Measurements from ENCODE around the gene KCNMB1.

- TF ChIP-seq CTCF (conservative IDR thresholded peaks at IDR 0.05; ENCODE audit: low read depth, low read length) (no peak), EZH2 (IDR thresholded peaks at IDR 0.05; ENCODE audit: low read length, unreplicated experiment) (no peak)
Measured at GRCh38 chr5:170407062-170407461, 17.9 kb upstream of the KCNMB1 start.

All from PC-3 (cell line).